Measurements from ENCODE around the gene ZSCAN12.

- no peak for TF ChIP-seq GATA3 (IDR thresholded peaks at IDR 0.05; ENCODE audit: low read depth, low read length)
- TF ChIP-seq GATA2 (IDR thresholded peaks at IDR 0.05; ENCODE audit: low read depth, low read length): no peak
These were observed 20.9 kb downstream of the ZSCAN12 start for GRCh38 chr6:28378644-28379043.

Measured in SH-SY5Y (cell line).